Naive B cell (primary cell): ENCODE measurements around the gene ETV3. TPM values are rescaled to one million over a fixed set of nuclear protein-coding genes. Genes with fewer than 3 reads are reported as not detected.
"Not testable (repeated sequence)": the region's sequence is repeated elsewhere in the genome, so short reads cannot be mapped to it uniquely, and the experiment has no call there.

ENCODE experiments used
- ATAC-seq, 2 donors: fragments of 150-1000 bp; cut with Tn5 transposase; 2 replicates each; pipeline ENCODE4 v1.10.0; 2021; ENCODE audit warnings: low read depth in 2 of 2, mild to moderate bottlenecking in 2 of 2, moderate library complexity in 2 of 2
- DNase-seq: peaks from one replicate; pipeline ENCODE4 v3.0.0; 2022
- H3K27ac Mint-ChIP-seq, 6 donors: one replicate each; pipeline ENCODE4 v1.8.0; 2020 to 2022; ENCODE audit warnings: mild to moderate bottlenecking in 6 of 6, mixed read lengths in 6 of 6, moderate library complexity in 5 of 6, inconsistent platforms in 2 of 6
- H3K27me3 Mint-ChIP-seq, 3 donors: one replicate each; pipeline ENCODE4 v1.8.0; 2021 to 2022; ENCODE audit warnings: mixed read lengths in 3 of 3, mild to moderate bottlenecking in 1 of 3
- H3K36me3 Mint-ChIP-seq, 2 donors: one replicate each; pipeline ENCODE4 v1.8.0; 2020 to 2022; ENCODE audit warnings: mixed read lengths in 2 of 2, inconsistent platforms in 1 of 2, mild to moderate bottlenecking in 1 of 2
- H3K4me1 Mint-ChIP-seq, 3 donors: one replicate each; pipeline ENCODE4 v1.8.0; 2020 to 2022; ENCODE audit warnings: mixed read lengths in 3 of 3, inconsistent platforms in 1 of 3, mild to moderate bottlenecking in 1 of 3, moderate library complexity in 1 of 3
- H3K4me3 Mint-ChIP-seq, 8 donors: one replicate each; pipeline ENCODE4 v1.8.0; 2020 to 2022; ENCODE audit warnings: mild to moderate bottlenecking in 8 of 8, mixed read lengths in 8 of 8, moderate library complexity in 8 of 8, inconsistent platforms in 2 of 8
- H3K9me3 Mint-ChIP-seq, 7 donors: one replicate each; pipeline ENCODE4 v1.8.0; 2020 to 2022; ENCODE audit warnings: mixed read lengths in 7 of 7, mild to moderate bottlenecking in 5 of 7, inconsistent platforms in 2 of 7, moderate library complexity in 1 of 7
- polyA plus RNA-seq, 6 donors: library from polyadenylated mRNA; unstranded; fragments of 300-500 nt; fragmentation: Illumina TruSeq; gene quantifications; one replicate each; pipeline ENCODE4 v1.2.3, GENCODE V29; 2021; ENCODE audit warnings: low read depth in 6 of 6

Gene ETV3
- polyA plus RNA-seq, 6 donors from 2014 or later, result 2.3 to 14.5 (median 12.3) TPM

DNA sequence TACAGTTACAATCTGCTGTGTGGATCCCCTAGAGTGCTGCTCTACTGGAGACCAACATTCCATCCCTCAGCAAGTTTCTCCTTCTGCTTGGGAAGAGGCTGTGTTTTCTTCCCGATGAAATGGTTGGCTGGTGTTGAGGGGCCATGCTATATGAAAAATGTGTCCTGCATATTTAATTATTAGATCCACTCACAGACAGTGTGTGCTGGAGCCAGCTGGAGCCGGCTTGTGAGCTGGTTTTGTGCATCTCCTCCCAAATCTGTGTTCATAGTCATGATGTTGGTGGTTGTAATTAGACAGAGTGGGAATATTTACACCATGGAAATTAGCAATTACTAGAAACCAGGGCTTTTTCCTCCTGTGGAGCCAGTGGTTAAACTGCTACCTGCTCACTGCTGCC lies 34.4 kb upstream of the ETV3 start:
- not testable (repeated sequence) for H3K9me3 Mint-ChIP-seq, H3K4me3 Mint-ChIP-seq, H3K27ac Mint-ChIP-seq, H3K36me3 Mint-ChIP-seq, DNase-seq, ATAC-seq
- peaks cover 24 to 42% (median 31%) of the 10 kb centered on the region in 3 donors for H3K27me3 Mint-ChIP-seq
- H3K4me1 Mint-ChIP-seq, result peaks cover 0 to 11% (median 0%) of the 10 kb centered on the region in 3 donors

GRCh38 chr1:157171903-157172503 lies 33.8 kb upstream of the ETV3 start:
- H3K9me3 Mint-ChIP-seq, H3K36me3 Mint-ChIP-seq, H3K4me3 Mint-ChIP-seq, DNase-seq: not testable (repeated sequence)
- H3K27ac Mint-ChIP-seq, result peak overlapping the region in 1 of 6 donors; percentile 39
- H3K27me3 Mint-ChIP-seq, result peaks cover 23 to 46% (median 33%) of the 10 kb centered on the region in 3 donors
- ATAC-seq, result peak; percentile 18 to 56
- H3K4me1 Mint-ChIP-seq, result peaks cover 0 to 17% (median 0%) of the 10 kb centered on the region in 3 donors

DNA sequence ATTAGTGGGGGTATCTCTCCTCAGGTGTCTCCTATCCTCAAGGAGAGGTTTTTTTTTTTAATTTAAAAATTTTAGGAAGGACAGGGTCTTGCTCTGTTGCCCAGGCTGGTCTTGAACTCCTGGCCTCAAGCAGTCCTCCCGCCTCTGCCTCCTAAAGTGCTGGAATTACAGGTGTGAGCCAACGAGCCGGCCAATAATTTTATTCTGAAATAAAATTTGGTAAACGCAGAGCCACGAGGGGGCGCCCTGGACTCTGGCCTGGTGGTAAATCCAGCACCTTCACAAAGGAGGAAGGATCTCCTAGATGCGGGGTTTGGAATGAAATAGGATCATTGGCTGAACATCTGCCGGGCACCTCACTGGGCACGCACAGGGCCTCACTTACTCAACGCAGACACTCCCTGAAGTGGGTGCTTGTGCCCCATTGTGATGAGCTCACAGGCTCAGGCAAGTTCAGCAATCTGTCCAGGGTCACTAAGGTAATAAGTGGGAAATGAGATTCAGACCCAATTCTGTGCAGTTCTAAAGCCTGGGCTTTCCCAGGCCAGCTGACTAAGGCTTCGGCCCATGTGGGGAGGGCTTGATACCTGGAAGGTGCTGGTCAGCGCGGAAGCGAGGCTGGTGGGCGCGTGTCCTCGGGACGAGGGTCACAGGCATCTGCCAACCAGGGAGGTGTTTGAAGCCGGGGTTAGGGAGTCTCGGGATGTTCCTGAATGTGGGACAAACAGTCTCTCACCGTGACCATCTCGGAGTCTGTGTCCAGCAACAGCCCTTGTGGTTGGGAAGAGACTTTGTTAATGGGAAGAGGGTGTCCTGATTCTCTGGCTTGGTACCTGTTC lies 32.7 kb upstream of the ETV3 start:
- peak; percentile 13 for DNase-seq
- ATAC-seq, result no peak
- no peak overlapping the region for H3K4me3 Mint-ChIP-seq
- H3K36me3 Mint-ChIP-seq, result no peaks in the 10 kb centered on the region
- no peaks in the 10 kb centered on the region for H3K9me3 Mint-ChIP-seq
- H3K27me3 Mint-ChIP-seq, result peaks cover 16 to 37% (median 33%) of the 10 kb centered on the region in 3 donors
- H3K27ac Mint-ChIP-seq, result no peak overlapping the region
- H3K4me1 Mint-ChIP-seq, result peaks cover 0 to 7% (median 0%) of the 10 kb centered on the region in 3 donors

DNA sequence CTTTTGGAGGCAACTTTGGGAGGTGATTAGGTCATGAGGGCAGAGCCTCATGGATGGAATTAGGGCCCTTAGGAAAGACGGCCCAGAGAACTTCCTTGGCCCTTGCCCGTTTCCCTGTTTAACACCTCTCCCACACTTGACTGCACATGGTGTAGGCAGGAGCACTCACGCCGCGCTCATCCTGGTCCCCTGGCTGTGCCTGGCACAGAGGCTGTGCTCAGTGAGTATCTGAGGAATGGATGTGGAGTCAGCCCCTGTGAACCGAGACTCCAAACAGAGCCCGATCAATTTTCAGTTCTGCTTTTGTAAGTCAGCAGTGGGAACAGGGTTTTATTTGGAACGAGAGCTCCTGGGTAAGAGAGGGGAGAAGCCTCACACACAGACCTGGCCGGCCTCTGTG lies 29.8 kb upstream of the ETV3 start:
- no peak for ATAC-seq
- H3K4me1 Mint-ChIP-seq, result peaks cover 3 to 14% (median 5%) of the 10 kb centered on the region in 3 donors
- no peaks in the 10 kb centered on the region for H3K9me3 Mint-ChIP-seq
- no peak overlapping the region for H3K27ac Mint-ChIP-seq
- DNase-seq, result no peak
- H3K36me3 Mint-ChIP-seq, result no peaks in the 10 kb centered on the region
- peaks cover 19 to 45% (median 35%) of the 10 kb centered on the region in 3 donors for H3K27me3 Mint-ChIP-seq
- H3K4me3 Mint-ChIP-seq, result no peak overlapping the region

DNA sequence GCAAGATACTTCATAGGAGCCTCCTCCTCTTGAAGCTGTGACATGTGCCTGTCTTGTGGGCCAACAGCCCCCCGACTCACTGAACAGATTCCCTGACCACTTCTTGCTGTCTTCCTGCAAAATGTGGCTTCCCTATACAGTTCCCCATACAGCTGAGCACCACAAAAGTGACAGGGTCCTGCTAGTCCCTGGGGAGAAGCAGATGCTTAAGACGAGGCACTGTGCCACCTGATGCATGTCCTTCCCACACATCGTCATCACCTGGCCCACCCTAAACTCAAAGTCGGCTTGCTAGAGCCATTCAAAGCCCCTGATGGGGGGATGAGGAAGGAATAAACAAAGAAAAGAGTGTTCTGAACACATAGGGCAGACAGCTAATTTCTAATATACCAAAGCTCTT lies 29.2 kb upstream of the ETV3 start:
- H3K27me3 Mint-ChIP-seq, result peaks cover 19 to 45% (median 32%) of the 10 kb centered on the region in 3 donors

GRCh38 chr1:157166590-157166989 lies 28.4 kb upstream of the ETV3 start:
- no peak for DNase-seq
- H3K9me3 Mint-ChIP-seq, result no peaks in the 10 kb centered on the region
- ATAC-seq, result no peak
- H3K27ac Mint-ChIP-seq, result no peak overlapping the region
- H3K4me3 Mint-ChIP-seq, result no peak overlapping the region
- H3K27me3 Mint-ChIP-seq, result peaks cover 19 to 42% (median 34%) of the 10 kb centered on the region in 3 donors
- H3K36me3 Mint-ChIP-seq, result no peaks in the 10 kb centered on the region
- H3K4me1 Mint-ChIP-seq, result peaks cover 3 to 14% (median 5%) of the 10 kb centered on the region in 3 donors

More for the DNA sequence above, 29.2 kb upstream of the ETV3 start:
- Mint-ChIP-seq H3K9me3 (no peaks in the 10 kb centered on the region), H3K27ac (peak overlapping the region in 1 of 6 donors; percentile 47), H3K4me3 (no peak overlapping the region), H3K36me3 (no peaks in the 10 kb centered on the region), H3K4me1 (peaks cover 3 to 14% (median 5%) of the 10 kb centered on the region in 3 donors)
- ATAC-seq, result no peak
- DNase-seq, result no peak

GRCh38 chr1:157163273-157164127 lies 25.3 kb upstream of the ETV3 start:
- no peaks in the 10 kb centered on the region for H3K9me3 Mint-ChIP-seq
- peaks cover 3 to 14% (median 5%) of the 10 kb centered on the region in 3 donors for H3K4me1 Mint-ChIP-seq
- DNase-seq (peak; percentile 49), ATAC-seq (peak; percentile 41 to 65)
- H3K27me3 Mint-ChIP-seq, result peaks cover 16 to 45% (median 39%) of the 10 kb centered on the region in 3 donors
- H3K27ac Mint-ChIP-seq, result peak overlapping the region in 1 of 6 donors; percentile 2
- H3K36me3 Mint-ChIP-seq, result no peaks in the 10 kb centered on the region
- H3K4me3 Mint-ChIP-seq, result peak overlapping the region in 3 of 8 donors; percentile 11 to 29 (median 26)

- H3K27ac Mint-ChIP-seq, result no peak overlapping the region
- DNase-seq (no peak), ATAC-seq (no peak)
- H3K9me3 Mint-ChIP-seq, result no peaks in the 10 kb centered on the region
- H3K36me3 Mint-ChIP-seq, result no peaks in the 10 kb centered on the region
- peaks cover 23 to 47% (median 46%) of the 10 kb centered on the region in 3 donors for H3K27me3 Mint-ChIP-seq
- H3K4me1 Mint-ChIP-seq, result peaks cover 3 to 11% (median 5%) of the 10 kb centered on the region in 3 donors
- no peak overlapping the region for H3K4me3 Mint-ChIP-seq
Measured at GRCh38 chr1:157162345-157162744, 24.1 kb upstream of the ETV3 start.

- Mint-ChIP-seq H3K4me1 (peaks cover 3 to 7% (median 5%) of the 10 kb centered on the region in 3 donors), H3K27me3 (peaks cover 25 to 51% (median 47%) of the 10 kb centered on the region in 3 donors), H3K27ac (no peak overlapping the region), H3K36me3 (no peaks in the 10 kb centered on the region), H3K4me3 (no peak overlapping the region), H3K9me3 (no peaks in the 10 kb centered on the region)
- DNase-seq, result no peak
- no peak for ATAC-seq
Measured at GRCh38 chr1:157161901-157162300, 23.7 kb upstream of the ETV3 start.

GRCh38 chr1:157158967-157159366 lies 20.8 kb upstream of the ETV3 start:
- Mint-ChIP-seq H3K36me3 (no peaks in the 10 kb centered on the region), H3K4me1 (peaks cover 8 to 12% (median 11%) of the 10 kb centered on the region in 3 donors), H3K27me3 (peaks cover 37 to 77% (median 59%) of the 10 kb centered on the region in 3 donors), H3K4me3 (no peak overlapping the region), H3K27ac (peak overlapping the region in 2 of 6 donors; percentile 5 to 31), H3K9me3 (no peaks in the 10 kb centered on the region)
- ATAC-seq, result no peak
- no peak for DNase-seq

DNA sequence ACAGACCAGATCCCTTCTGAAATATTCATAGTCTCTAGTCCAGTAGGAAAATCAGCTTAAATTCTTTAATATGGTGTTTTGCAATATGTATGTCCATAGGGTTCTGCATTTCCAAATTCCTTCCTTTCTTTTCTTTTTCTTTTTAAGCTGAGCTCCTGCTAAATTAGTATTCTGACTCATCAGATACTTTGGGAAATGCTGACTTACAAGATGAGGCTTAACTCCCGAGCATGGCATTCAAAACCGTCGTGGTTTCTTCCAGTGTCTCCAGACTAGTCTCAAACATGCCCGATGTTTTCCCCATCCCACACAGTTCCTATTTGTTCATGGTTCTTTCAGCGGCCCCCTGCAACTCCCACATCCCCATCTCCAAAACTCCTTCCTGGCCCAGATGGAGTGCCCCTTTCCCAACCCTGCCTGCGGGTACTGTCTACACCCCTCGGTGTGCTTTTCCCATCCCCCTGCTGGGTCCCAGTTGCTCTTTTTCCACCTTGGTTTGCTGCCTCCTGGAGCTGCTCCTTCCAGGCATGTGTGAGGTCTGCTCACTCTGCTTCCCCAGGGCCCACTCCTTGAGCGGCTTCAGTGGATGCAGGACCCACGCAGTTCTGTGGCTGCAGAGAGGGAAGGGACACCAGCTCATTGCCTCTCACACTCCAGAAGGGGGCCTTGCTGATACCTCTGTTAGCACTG lies 19.5 kb upstream of the ETV3 start:
- Mint-ChIP-seq H3K9me3 (no peaks in the 10 kb centered on the region), H3K27ac (no peak overlapping the region), H3K4me3 (no peak overlapping the region), H3K4me1 (peaks cover 5 to 6% (median 5%) of the 10 kb centered on the region in 3 donors), H3K36me3 (no peaks in the 10 kb centered on the region), H3K27me3 (peaks cover 39 to 75% (median 59%) of the 10 kb centered on the region in 3 donors)
- no peak for DNase-seq
- ATAC-seq, result no peak

DNA sequence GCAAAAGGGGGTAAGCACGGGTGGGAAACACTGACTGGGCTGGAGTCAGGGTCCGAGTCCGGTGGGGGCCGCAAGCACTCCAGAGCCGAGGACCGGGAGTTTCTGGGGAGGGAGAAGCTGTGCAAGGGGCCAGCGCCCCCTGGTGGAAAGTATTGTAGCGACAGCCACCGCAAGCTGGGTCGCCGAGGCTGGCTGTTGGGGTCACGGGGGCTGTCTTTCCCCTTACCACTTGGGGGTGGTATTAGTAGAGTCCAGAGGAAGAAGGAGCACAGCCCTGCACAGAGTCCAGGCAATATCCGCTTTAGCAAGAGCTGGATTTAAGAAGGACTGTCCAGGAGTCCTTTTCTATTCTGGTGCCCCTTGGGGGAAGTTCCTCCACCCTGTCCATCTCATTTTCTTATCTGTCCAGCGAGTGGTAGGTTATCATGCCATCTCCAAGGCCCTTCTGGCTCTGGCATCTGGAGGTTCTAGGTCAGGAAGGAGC lies 17.9 kb upstream of the ETV3 start:
- peak overlapping the region in 3 of 8 donors; percentile 8 to 24 (median 20) for H3K4me3 Mint-ChIP-seq
- peak overlapping the region in 3 of 6 donors; percentile 36 to 74 (median 57) for H3K27ac Mint-ChIP-seq
- peaks cover 35 to 77% (median 59%) of the 10 kb centered on the region in 3 donors for H3K27me3 Mint-ChIP-seq
- ATAC-seq (peak; percentile 62 to 79), DNase-seq (peak; percentile 65)
- H3K36me3 Mint-ChIP-seq, result no peaks in the 10 kb centered on the region
- peaks cover 5 to 6% (median 5%) of the 10 kb centered on the region in 3 donors for H3K4me1 Mint-ChIP-seq
- no peaks in the 10 kb centered on the region for H3K9me3 Mint-ChIP-seq
